Muscle layer of colon (tissue), 2 donors: ENCODE data around the gene USP17L27.
"Not testable (repeated sequence)": the region's sequence is repeated elsewhere in the genome, so short reads cannot be mapped to it uniquely, and the experiment has no call there.

Experiments
- H3K27ac ChIP-seq: one replicate; pipeline ENCODE4 v1.7.0; 2013; ENCODE audit warnings: low read depth, mild to moderate bottlenecking, low read length, moderate library complexity
- H3K27me3 ChIP-seq, 2 donors: one replicate each; pipeline ENCODE4 v1.7.0; 2013; ENCODE audit warnings: low read length in 2 of 2, mild to moderate bottlenecking in 2 of 2; ENCODE audit not compliant: insufficient read depth in 2 of 2, control insufficient read depth in 1 of 2
- H3K36me3 ChIP-seq: one replicate; pipeline ENCODE4 v1.7.0; 2013; ENCODE audit warnings: mild to moderate bottlenecking, low read length; ENCODE audit not compliant: insufficient read depth
- H3K4me1 ChIP-seq: one replicate; pipeline ENCODE4 v1.7.0; 2013; ENCODE audit warnings: mild to moderate bottlenecking, low read length; ENCODE audit not compliant: insufficient read depth
- H3K4me3 ChIP-seq, 2 donors: one replicate each; pipeline ENCODE4 v1.7.0; 2013; ENCODE audit warnings: low read length in 2 of 2, low read depth in 1 of 2, mild to moderate bottlenecking in 1 of 2, moderate library complexity in 1 of 2
- H3K9ac ChIP-seq: one replicate; pipeline ENCODE4 v1.7.0; 2013; ENCODE audit warnings: low read length
- H3K9me3 ChIP-seq: one replicate; pipeline ENCODE4 v1.7.0; 2013; ENCODE audit warnings: mild to moderate bottlenecking, low read length
- donor health status: abdominal sarcoma.
- donor health status: Adenocarcinoma of cecum.

Gene USP17L27

GRCh38 chr4:9384126-9384525 lies 40.2 kb downstream of the USP17L27 start:
- Histone ChIP-seq H3K4me1 (no peaks in the 10 kb centered on the region), H3K9me3 (no peaks in the 10 kb centered on the region), H3K9ac (no peak overlapping the region), H3K4me3 (no peak overlapping the region), H3K36me3 (no peaks in the 10 kb centered on the region), H3K27me3 (no peaks in the 10 kb centered on the region), H3K27ac (no peak overlapping the region)

- H3K9me3 ChIP-seq, H3K36me3 ChIP-seq, H3K27me3 ChIP-seq, H3K9ac ChIP-seq, H3K4me3 ChIP-seq, H3K4me1 ChIP-seq, H3K27ac ChIP-seq: not testable (repeated sequence)
Measured at GRCh38 chr4:9389001-9389400, 45.1 kb downstream of the USP17L27 start.
